Measurements from ENCODE around the gene ZFP36L1.

GRCh38 chr14:68759937-68760336, 32.9 kb downstream of the ZFP36L1 start:
- TF ChIP-seq, protein P1, sequence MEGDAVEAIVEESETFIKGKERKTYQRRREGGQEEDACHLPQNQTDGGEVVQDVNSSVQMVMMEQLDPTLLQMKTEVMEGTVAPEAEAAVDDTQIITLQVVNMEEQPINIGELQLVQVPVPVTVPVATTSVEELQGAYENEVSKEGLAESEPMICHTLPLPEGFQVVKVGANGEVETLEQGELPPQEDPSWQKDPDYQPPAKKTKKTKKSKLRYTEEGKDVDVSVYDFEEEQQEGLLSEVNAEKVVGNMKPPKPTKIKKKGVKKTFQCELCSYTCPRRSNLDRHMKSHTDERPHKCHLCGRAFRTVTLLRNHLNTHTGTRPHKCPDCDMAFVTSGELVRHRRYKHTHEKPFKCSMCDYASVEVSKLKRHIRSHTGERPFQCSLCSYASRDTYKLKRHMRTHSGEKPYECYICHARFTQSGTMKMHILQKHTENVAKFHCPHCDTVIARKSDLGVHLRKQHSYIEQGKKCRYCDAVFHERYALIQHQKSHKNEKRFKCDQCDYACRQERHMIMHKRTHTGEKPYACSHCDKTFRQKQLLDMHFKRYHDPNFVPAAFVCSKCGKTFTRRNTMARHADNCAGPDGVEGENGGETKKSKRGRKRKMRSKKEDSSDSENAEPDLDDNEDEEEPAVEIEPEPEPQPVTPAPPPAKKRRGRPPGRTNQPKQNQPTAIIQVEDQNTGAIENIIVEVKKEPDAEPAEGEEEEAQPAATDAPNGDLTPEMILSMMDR (IDR thresholded peaks at IDR 0.05): no peak
- no peak for TF ChIP-seq POLR2A (IDR thresholded peaks at IDR 0.05)

Data from Peyer's patch (tissue), 4 donors.